Measurements from ENCODE around the gene PTPRE. TPM values are rescaled to one million over a fixed set of nuclear protein-coding genes. Genes with fewer than 3 reads are reported as not detected.

Gene PTPRE
- polyA plus RNA-seq, 5 donors, result 7.2 to 10.1 (median 7.6) TPM

GRCh38 chr10:127951861-127952574 lies 45.1 kb downstream of the PTPRE start:
- DNase-seq, result no peak

- no peak for DNase-seq
Observed at GRCh38 chr10:127952575-127952869, 45.6 kb downstream of the PTPRE start.

- DNase-seq, result no peak
Observed at GRCh38 chr10:127952918-127953317, 46.0 kb downstream of the PTPRE start.

- no peak for DNase-seq
Observed at GRCh38 chr10:127953876-127954275, 47.0 kb downstream of the PTPRE start.

GRCh38 chr10:127959428-127959827 lies 52.5 kb downstream of the PTPRE start:
- DNase-seq, result no peak

- no peak for DNase-seq
Observed at GRCh38 chr10:127961071-127961470, 54.2 kb downstream of the PTPRE start.

GRCh38 chr10:127962205-127962604 lies 55.3 kb downstream of the PTPRE start:
- no peak for DNase-seq

GRCh38 chr10:127963136-127963535 lies 56.2 kb downstream of the PTPRE start:
- no peak for DNase-seq

GRCh38 chr10:127964621-127965020 lies 57.7 kb downstream of the PTPRE start:
- no peak for DNase-seq

GRCh38 chr10:127966875-127967274 lies 60.0 kb downstream of the PTPRE start:
- no peak for DNase-seq

GRCh38 chr10:127968027-127968441 lies 61.1 kb downstream of the PTPRE start:
- DNase-seq, result no peak

GRCh38 chr10:127968659-127969058 lies 61.8 kb downstream of the PTPRE start:
- no peak for DNase-seq

- no peak for DNase-seq
Observed at GRCh38 chr10:127971101-127971946, 64.4 kb downstream of the PTPRE start.

GRCh38 chr10:127971963-127972615 lies 65.2 kb downstream of the PTPRE start:
- DNase-seq, result no peak

GRCh38 chr10:127972751-127973357 lies 66.0 kb downstream of the PTPRE start:
- no peak for DNase-seq

GRCh38 chr10:127973791-127974311 lies 66.9 kb downstream of the PTPRE start:
- DNase-seq, result no peak

- DNase-seq, result no peak
Observed at GRCh38 chr10:127974911-127975310, 68.0 kb downstream of the PTPRE start.

GRCh38 chr10:127976286-127976685 lies 69.4 kb downstream of the PTPRE start:
- no peak for DNase-seq

GRCh38 chr10:127976701-127977356 lies 69.9 kb downstream of the PTPRE start:
- no peak for DNase-seq

- DNase-seq, result peak; percentile 49
Observed at GRCh38 chr10:127977357-127978009, 70.6 kb downstream of the PTPRE start.

GRCh38 chr10:127978481-127978880 lies 71.6 kb downstream of the PTPRE start:
- no peak for DNase-seq

All from right lung (tissue), 5 donors.